HUES48 (cell line): ENCODE results near the gene CRTC2.

ENCODE experiments used
- H3K27ac ChIP-seq: one replicate; pipeline ENCODE4 v1.7.0; 2013; ENCODE audit warnings: low read depth, low read length, inconsistent platforms
- H3K27me3 ChIP-seq: 2 replicates; pipeline ENCODE4 v1.6.1; 2013; ENCODE audit warnings: mild to moderate bottlenecking, low read length; ENCODE audit not compliant: control insufficient read depth, insufficient read depth
- H3K36me3 ChIP-seq: 2 replicates; pipeline ENCODE4 v1.6.1; 2013; ENCODE audit warnings: low read length; ENCODE audit not compliant: control insufficient read depth, insufficient read depth
- H3K4me1 ChIP-seq: 2 replicates; pipeline ENCODE4 v1.6.1; 2013; ENCODE audit warnings: mild to moderate bottlenecking, low read length; ENCODE audit not compliant: control insufficient read depth, insufficient read depth
- H3K4me3 ChIP-seq: 2 replicates; pipeline ENCODE4 v1.5.1; 2013; ENCODE audit warnings: mild to moderate bottlenecking, low read depth, low read length
- H3K9ac ChIP-seq: 2 replicates; pipeline ENCODE4 v1.6.1; 2013; ENCODE audit warnings: mild to moderate bottlenecking, low read depth, low read length, moderate library complexity
- H3K9me3 ChIP-seq: 2 replicates; pipeline ENCODE4 v1.6.1; 2013; ENCODE audit warnings: low read length; ENCODE audit not compliant: control insufficient read depth, insufficient read depth

The CRTC2 gene

DNA sequence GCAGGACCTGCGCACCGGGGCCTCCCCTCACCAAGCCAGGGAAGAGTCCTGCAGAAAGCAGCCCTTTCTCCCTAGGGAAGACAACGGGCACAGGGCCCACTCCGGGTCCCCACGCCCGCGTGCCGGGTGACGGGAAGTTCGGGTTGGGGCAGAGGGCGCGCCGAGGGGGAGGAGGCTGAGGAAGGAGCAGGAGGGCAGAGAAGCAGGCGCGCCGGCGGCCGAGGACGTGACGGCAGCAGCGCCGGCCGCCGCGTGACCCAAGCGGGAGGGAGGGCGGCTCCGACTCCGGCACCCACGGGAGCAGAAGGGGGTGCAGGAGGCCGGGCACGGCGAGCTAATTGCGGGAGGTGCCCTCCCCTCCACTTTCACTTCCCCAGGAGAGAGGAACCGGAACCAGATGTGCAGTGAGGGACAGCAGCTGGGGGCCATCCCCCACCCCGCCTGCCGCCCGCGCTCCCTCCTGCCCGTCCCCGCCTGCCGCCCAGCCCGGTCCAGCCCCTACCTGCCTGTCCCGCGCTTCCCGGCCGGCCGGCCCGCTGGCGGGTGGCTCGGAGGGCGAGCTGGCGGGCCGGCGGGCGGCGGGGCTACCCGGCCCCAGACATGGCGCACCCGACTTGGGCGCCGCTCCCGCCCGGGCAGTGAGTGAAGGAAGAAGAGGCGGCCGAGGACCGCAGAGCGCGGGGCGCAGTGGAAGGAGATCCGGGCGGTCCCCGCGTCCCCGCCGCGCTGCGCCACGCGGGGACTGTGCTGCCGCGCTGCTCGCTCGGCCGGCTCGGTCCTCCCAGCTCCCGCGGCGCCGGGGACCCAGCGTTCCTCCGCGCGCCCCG lies 12.4 kb downstream of the CRTC2 start:
- Histone ChIP-seq H3K4me1 (peaks cover 10% of the 10 kb centered on the region; the same call in 1 of the 2 replicates), H3K36me3 (peaks cover 59% of the 10 kb centered on the region), H3K9ac (peak overlapping the region; percentile 86), H3K27ac (peak overlapping the region; percentile 59), H3K4me3 (peak overlapping the region; percentile 75), H3K9me3 (no peaks in the 10 kb centered on the region), H3K27me3 (no peaks in the 10 kb centered on the region)

DNA sequence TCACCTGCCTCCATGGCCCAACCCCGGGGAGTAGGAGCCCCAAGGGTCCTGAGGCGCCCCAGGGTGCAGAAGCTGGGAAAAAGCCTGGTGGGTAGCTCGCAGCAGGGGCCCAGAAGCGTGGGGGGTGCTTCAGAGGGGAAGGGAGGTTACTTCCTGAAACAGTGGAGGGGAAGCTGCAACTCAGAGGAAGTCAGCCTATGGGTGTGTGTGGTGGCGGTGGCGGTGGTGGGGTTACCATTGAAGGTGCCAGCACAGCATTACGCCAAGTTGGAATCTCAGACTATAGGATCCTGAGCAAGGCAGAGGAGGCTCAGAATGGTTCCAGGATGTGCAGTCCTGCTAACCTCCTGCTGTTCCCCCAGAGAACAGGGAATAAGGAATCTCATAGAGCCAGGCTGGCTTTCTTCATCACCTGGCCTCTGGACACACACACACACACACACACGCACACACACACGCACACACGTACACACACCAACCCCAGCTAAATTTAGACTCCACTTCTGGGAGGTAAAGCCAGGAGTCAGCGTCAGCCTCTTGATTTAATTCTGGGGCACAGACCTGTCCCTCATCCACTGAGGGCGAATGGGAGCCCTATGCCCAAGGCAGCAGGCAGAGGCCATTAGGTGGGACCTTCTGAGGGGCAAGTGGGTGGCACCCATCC lies 13.1 kb downstream of the CRTC2 start:
- Histone ChIP-seq H3K27ac (peak overlapping the region; percentile 59), H3K4me1 (peaks cover 10% of the 10 kb centered on the region; the same call in 1 of the 2 replicates), H3K27me3 (no peaks in the 10 kb centered on the region), H3K36me3 (peaks cover 58% of the 10 kb centered on the region), H3K9me3 (no peaks in the 10 kb centered on the region), H3K4me3 (peak overlapping the region; percentile 75), H3K9ac (peak overlapping the region; percentile 86; the same call in 1 of the 2 replicates)

DNA sequence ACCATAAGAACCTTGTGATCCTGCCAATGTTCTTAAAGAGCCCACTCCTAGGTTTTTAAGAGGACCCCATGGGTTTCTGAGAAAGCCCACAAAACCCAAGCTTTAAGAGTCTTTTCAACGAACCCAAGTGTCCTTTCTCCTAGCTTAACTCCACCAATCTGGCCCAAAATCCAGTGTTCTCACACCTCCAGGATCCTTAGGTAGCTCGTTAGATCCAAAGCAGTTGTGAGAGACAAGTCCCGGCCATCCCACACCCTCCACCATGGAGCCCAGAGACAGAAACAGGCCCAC lies 13.6 kb downstream of the CRTC2 start:
- H3K27me3 ChIP-seq = no peaks in the 10 kb centered on the region
- H3K9me3 ChIP-seq = no peaks in the 10 kb centered on the region
- H3K4me3 ChIP-seq = peak overlapping the region; percentile 75; the same call in 1 of the 2 replicates
- H3K9ac ChIP-seq = no peak overlapping the region
- H3K4me1 ChIP-seq = peaks cover 10% of the 10 kb centered on the region; the same call in 1 of the 2 replicates
- no peak overlapping the region for H3K27ac ChIP-seq
- H3K36me3 ChIP-seq = peaks cover 59% of the 10 kb centered on the region

DNA sequence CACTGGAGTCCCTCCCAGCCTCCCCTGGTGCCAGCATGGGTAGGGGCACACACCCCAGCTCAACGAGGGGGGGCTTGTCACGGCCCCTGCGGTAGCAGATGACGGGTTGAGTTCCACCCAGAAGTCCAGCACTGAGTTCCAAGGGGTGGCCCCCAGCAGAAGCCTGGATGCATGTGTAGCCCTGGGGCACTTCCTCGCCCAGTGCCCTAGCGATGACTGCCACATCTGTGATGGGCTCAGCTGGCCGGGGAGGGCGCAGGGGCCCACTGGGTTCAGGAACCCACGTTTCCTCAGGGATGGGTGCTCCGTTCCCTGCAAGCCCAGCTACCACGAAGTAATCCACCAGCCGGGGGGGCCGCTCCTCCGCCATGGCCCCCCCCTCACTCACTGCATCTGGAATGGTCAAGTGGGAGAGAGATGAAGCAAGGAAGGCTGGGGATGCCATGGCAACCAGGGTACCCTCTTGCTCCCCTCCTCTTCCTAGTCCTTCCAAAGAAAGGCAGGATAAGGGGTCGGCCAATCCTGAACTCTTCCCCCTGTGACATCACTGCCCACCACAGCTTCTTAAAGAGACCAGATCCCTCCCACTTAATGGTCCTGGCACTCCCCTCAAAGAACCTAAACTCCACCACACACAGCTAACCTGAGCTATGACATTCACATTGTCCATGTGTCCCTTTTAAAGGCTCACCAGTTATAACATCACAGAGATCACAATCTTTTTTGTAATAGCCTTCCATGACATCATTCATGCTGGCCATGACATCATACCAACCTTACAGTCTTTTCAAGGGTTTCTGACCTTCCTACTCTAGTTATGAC lies 14.2 kb downstream of the CRTC2 start:
- H3K27ac ChIP-seq = no peak overlapping the region
- peaks cover 64% of the 10 kb centered on the region for H3K36me3 ChIP-seq
- H3K4me1 ChIP-seq = peaks cover 10% of the 10 kb centered on the region; the same call in 1 of the 2 replicates
- H3K9me3 ChIP-seq = no peaks in the 10 kb centered on the region
- H3K4me3 ChIP-seq = no peak overlapping the region
- H3K9ac ChIP-seq = no peak overlapping the region
- no peaks in the 10 kb centered on the region for H3K27me3 ChIP-seq

DNA sequence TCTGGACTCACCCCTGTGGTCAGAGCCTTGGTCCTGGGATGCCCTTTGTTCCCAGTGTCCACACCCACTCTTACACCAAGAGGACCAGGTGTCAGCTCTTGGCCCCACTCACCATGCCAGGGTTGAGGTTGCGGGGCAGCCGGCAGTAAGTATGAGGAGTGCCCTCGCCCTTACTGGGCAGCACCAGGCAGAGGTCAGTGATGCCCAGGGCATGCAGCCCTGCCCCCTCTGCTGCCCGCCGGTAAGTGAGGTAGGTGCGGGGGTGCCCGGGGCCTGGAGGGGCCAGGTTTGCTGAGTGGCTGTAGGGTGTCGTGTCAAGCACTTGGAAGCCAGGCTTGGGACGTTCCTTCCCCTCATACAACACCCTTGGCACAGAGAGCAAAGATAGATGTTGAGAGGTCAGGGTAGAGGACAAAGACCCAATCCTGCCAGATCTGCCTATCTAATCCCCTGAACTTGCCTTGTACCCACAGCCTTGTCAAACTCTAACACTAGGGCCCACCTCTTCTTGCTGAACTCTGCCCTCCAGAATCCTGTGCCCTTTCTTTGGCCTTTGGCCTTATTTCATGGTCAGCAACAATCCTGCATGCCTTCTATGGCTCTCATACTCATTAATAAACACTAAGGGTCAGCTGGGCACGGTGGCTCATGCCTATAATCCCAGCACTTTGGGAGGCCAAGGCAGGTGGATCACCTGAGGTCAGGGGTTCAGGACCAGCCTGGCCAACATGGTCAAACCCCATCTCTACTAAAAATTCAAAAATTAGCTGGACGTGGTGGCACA lies 15.5 kb downstream of the CRTC2 start:
- Histone ChIP-seq H3K27ac (no peak overlapping the region), H3K9me3 (no peaks in the 10 kb centered on the region), H3K4me1 (peaks cover 10% of the 10 kb centered on the region; the same call in 1 of the 2 replicates), H3K27me3 (no peaks in the 10 kb centered on the region), H3K9ac (no peak overlapping the region), H3K4me3 (no peak overlapping the region), H3K36me3 (peaks cover 58% of the 10 kb centered on the region)

DNA sequence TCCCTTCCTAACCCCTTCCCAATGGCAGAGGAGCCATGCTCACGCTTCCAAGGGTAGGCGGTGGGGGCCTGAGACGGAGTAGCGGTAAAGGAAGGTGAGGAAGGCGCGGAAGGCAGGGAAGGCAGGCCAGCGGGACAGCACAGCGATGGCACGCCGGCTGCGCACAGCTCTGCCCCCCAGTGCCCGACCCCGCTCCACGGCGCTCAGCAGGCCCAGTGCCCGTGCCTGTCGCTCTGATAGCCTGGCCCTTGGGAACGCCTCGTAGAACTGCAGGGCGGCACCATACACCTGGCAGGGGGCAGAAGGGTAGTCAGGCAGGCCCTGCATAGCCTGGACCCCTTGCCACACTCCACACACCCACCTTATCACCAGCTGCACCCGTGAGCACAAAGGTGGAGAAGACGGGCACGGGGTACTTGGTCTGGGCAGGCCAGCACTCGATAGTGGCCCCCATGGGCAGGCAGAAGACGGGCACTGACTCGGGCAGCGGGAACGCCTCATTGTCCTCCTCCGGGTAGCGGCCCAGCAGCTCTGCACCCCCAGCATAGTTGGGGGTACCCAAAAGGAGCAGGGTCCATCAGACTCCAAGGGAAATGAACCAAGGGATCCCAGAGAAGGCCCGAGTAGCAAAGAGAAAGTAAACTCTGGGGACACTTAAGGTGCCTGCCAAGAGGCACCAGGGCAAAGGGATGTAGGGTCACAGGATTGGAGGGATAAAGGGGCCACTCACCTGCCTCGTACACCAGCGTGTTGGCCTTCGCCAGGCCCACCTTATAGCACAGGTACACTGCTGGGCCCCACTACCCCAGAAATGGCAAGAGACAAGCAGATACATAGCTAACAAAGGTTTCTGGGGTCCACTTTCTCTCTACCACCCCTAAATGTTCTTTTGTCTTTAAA lies 16.3 kb downstream of the CRTC2 start:
- H3K9ac ChIP-seq = no peak overlapping the region
- H3K27ac ChIP-seq = no peak overlapping the region
- H3K4me3 ChIP-seq = no peak overlapping the region
- no peaks in the 10 kb centered on the region for H3K9me3 ChIP-seq
- peaks cover 58% of the 10 kb centered on the region for H3K36me3 ChIP-seq
- peaks cover 10% of the 10 kb centered on the region; the same call in 1 of the 2 replicates for H3K4me1 ChIP-seq
- H3K27me3 ChIP-seq = no peaks in the 10 kb centered on the region

DNA sequence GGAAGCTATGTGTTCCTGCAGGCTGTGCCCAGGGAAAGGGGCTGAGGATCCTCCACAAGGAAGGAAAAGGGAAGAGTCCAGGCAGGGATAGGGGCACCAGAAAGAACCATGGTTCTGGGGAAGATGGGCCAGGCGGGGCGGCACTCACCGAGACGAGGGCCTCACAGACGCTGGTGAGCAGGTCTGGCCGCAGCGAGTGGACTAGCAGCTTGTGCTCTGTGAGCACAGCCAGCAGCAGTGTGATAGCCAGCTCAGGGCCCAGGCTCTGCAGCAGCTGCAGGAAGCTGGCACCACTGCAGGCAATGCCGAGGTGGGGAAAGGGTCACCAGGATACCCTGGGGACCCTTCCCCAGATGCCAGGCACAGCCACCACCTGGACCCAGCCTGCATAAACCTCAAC lies 17.7 kb downstream of the CRTC2 start:
- no peak overlapping the region for H3K27ac ChIP-seq
- H3K36me3 ChIP-seq = peaks cover 70% of the 10 kb centered on the region
- H3K9ac ChIP-seq = no peak overlapping the region
- H3K9me3 ChIP-seq = no peaks in the 10 kb centered on the region
- no peaks in the 10 kb centered on the region for H3K27me3 ChIP-seq
- no peak overlapping the region for H3K4me3 ChIP-seq
- H3K4me1 ChIP-seq = 0 out of 2 replicates have a peak, but pooled peaks cover 6% of the 10 kb centered on the region

DNA sequence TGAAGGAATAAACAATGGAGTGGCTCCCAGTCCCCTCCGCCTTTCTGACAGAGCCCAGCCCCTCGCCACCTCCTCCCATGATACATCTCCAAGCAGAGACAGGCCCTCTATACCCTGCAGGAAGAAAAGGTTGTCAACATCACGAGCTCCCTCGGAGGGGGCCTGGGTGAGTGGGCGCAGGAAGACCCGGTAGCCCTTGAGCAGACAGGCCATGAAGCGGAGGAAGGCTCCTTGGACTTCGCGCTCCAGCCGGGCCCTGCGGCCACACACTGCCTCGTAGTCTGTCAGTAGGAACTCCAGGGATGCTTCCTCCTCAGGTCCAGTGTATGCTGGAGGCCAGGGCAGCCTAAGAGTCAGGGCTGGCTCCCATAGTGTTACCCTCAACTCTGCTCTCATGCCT lies 18.9 kb downstream of the CRTC2 start:
- H3K27ac ChIP-seq = no peak overlapping the region
- no peak overlapping the region for H3K9ac ChIP-seq
- H3K4me1 ChIP-seq = no peaks in the 10 kb centered on the region
- peaks cover 81% of the 10 kb centered on the region for H3K36me3 ChIP-seq
- no peaks in the 10 kb centered on the region for H3K27me3 ChIP-seq
- no peaks in the 10 kb centered on the region for H3K9me3 ChIP-seq
- no peak overlapping the region for H3K4me3 ChIP-seq

DNA sequence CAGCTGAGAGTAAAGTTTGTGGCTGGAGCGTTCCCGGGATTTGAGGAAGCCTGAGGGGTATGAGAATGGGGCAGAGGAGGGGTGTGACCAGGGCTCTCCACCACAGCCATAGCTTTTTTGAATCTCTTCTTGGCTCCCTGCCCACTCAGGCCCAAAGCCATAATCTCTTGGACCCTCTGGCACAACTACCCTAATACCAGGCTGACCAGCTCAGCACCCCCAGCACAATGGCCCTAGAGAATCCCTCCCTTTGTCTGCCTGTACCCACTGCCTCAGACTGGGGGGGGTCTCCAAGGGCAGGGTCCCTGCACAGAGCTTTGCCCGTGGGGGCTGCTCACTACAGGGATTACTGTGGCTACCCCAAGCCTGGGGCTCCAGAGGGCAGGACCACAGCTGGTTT lies 19.4 kb downstream of the CRTC2 start:
- Histone ChIP-seq H3K9ac (no peak overlapping the region), H3K27ac (no peak overlapping the region), H3K36me3 (peaks cover 84% of the 10 kb centered on the region), H3K9me3 (no peaks in the 10 kb centered on the region), H3K4me3 (no peak overlapping the region), H3K27me3 (no peaks in the 10 kb centered on the region), H3K4me1 (no peaks in the 10 kb centered on the region)

DNA sequence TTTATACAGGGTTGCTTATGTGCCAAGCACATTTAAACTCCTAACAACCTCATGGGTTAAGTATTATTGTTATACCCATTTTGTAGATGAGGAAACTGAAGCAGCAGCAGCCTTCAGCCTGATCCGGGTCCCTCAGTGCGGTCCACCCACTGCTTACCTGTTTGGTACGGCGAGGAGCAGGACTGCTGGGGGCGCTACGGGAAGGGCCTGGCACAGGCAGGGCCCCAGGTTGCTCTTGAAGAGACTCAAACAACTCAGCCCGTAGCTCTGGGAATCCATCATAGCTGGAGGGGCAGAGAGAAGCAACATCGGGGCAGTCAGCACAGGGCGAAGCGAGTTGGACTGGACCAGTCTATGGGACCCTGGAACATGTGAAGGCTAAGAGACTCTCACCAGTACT lies 21.1 kb downstream of the CRTC2 start:
- H3K4me1 ChIP-seq = no peaks in the 10 kb centered on the region
- no peaks in the 10 kb centered on the region for H3K9me3 ChIP-seq
- peaks cover 88% of the 10 kb centered on the region for H3K36me3 ChIP-seq
- no peak overlapping the region for H3K4me3 ChIP-seq
- H3K9ac ChIP-seq = no peak overlapping the region
- no peaks in the 10 kb centered on the region for H3K27me3 ChIP-seq
- H3K27ac ChIP-seq = no peak overlapping the region
